Kasumi-1 (cell line): ENCODE results near the gene ALDH1L1.

Source experiments
- DNase-seq, 2 experiments: peaks; one replicate each; lab custom pipeline; 2025; lab: John Stamatoyannopoulos, UW

The ALDH1L1 gene

DNA sequence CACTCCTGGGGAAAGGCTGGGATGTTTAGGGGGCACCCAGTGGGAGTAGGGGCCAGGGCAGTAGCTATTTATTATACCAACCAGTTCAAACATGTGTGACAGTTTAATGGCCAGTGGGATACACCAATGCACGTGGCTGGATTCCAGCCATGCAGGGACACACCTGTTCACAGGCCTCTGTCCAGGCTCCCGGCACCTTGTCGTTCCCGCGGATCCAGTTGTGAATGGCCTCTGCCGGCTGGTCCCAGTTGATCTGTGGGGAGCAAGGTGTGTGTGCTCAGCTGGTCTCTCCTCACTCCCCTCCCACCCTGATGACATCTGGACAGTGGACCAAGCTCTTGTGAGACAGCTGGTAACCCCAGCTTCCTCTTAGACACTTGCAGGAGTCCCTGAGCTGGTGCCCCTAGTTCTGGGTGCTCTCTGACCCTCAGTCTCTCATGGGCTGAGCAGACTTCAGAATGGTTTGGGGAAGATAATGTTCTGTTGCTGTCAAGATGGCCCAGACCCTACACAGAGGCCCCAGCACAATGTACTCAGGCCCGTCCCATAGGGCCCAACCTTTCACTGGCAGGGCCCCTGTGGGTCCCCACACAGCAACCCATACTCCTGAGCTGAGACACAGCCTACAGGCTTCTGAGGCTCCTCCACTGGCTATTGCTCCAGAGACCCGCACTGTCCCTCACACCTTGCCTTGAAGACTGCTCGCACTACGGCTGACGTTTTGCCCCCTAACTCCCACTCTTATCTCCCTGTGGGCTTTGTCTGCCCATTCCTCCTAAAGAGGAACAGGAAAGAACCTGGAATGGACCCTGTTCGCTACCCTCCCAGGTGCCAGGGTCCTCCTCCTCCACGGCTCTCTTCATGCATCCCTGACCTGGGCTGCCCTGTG, 25.8 kb downstream of the ALDH1L1 start:
- DNase-seq = no peak

DNA sequence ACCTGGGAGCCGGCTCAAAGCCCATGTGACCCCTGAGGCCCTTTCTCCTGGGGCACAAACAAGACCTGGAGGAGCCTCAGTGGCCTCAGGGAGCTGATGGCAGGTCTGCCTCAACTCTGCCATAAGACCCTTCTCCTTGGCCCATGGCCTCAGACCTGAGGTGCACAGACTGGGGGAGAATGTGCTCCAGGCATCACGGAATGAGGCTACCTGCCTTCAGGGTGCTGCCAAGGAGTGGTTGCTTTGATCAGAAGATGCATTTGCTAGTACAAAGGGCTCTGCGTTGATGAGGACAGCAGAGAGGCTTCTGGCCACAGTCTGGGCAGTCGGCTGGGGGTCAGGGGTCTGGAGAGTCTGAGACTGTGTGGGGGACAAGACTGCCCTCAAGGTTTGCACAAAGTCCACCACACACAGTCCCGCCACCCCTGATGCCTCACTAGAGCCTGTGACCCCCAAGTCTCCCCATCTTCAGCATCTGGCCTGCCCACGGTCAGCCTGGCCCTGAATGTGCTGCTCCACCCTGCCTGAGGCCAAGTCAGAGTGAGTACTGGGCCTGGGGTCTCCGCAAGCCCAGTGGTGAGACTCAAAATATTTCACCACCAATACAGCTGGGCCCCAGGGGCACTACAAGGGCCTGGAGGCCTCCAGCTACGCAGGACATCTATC, 26.6 kb downstream of the ALDH1L1 start:
- DNase-seq = no peak

DNA sequence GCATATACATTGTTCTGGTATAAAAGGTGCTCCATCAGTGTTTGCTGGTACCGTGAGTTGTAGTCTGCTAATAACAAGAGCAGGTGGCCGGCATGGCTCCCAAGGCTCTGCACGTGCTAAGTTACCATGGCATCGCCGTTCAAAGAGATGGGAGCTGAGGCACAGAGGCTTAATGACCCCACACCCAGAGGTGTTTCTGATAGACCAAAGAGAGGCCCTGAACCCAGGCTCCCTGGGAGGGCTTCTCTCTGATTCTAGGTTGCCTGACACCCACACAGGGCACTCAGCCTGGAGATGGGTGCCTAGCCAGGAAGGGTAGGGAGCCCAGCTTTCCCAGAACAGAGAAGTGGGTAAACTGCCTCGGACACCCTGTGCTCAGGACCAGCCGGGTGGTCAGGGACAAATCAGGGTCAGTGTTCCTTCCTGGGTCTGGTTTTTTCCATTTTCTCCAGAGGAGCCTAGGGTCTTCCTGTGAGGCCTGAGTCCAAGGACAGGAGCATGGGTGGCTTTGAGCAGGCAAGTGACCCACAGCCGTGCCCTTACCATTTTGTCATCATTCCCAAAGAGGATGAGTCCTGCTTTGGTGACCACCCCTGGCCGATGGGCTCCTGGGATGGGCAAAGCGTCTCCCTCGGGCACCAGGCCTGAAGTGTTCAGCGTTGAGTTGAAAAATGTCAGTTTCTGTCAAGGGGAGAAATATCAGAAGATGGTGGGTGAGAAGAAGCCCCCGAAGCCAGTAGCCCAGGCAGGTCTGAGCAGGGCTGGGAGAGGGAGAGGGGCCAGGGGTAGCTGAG, 27.3 kb downstream of the ALDH1L1 start:
- DNase-seq = no peak

DNA sequence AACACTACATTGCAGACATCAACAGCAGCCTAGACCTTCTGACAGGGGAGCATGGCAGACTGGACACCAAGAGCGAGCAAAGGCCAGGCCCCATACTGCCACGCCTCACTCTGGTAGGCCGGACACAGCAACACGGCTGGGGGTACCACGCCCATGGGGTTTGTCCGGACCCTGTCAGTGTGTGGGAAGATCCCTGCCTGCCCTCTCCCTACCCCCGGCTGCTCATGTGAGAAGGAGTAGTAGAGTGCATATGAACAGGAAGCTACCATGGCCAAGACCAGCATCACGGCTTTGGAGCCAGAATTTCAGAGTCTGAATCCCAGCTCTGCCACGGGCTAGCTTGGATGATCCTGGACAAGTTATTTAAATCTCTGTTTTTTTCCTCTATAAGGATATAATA, 27.9 kb downstream of the ALDH1L1 start:
- DNase-seq = no peak

DNA sequence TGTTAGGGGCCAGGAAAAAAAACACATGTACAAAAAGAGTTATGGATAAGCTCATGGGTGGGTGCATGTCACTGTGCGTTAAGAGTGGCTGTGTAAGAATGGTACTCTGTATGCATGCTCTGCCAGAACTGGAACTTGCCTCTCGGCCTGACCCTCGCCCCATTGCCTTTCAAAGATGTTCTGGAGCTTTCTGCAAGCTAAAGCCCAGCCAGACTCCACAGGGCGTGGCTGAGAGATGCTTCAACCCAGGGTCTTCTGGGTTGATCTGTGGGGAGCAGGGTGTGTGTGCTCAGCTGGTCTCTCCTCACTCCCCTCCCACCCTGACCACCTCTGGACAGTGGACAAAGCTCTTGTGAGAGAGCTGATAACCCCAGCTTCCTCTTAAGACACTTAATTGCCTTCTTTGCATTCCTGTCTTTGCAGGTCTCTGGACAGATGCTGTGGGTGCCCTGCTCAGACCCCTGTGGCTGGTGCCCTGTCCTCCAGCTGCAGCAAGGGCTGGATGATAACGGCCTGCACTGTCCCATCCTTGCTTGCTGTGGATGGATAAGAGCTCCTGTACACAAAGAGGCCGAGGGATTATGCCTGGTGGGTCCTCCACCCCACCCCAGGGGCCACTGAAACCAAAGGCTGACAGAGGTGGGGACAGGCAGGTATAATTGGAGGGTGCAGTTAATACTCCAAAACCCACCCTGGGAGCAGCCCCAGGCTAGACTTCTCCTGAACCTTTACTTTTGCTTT, 28.7 kb downstream of the ALDH1L1 start:
- DNase-seq = no peak

DNA sequence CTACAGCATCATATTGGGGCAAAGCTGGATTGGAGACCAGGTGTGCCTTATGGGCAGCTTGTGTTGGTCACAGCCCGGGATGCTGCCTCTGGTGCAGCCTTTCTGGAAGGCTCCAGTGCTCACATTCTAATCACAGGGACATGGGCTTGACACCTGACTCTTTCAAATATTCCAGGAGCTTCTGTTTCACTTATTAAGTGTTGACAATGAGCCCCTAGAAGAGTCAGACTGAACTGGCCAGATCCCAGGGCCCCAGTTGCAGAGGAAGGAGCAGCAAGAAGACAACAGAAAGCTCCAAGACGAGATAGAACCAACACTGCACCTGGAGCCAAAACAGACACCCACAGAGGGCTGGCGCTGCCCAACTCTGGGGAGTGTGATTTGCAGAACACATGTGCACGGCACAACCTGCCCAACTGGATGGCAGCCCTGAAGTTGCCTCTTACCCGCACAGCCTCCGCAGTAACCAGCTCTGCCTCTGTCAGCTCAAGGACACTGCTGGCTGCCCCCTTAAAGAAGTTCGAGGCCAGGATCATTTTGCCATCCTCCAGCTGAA, 30.3 kb downstream of the ALDH1L1 start:
- no peak for DNase-seq

DNA sequence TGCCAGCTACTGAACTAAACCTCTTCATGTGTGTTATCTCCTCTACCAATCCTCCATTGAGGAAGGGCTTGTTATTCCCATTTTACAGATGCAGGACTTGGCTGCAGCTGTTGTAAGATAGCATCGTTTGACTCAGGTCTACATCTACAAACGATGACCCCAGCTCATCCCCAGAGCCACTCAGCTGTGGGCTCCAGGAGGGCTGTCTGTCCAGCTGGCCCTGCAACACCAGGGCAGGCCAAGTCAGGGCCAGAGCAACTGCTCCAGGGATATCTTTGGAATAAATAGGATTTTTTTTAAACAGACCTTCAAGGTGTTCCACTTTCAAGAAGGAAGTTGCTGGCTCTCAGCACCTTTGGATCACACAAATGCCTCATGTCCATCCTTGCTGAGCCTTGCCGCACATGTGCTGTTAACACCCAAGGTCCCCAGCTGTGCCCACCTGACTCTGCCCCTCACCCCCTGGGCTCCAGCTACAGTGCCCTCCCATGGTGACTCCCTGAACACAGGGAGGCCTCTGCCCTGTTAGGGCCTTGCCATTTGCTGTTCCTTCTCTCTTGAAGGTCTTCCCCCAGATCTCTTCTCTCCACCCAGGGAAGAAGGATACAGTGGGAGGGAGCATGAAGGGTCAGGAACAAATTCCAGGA, 31.0 kb downstream of the ALDH1L1 start:
- no peak for DNase-seq

DNA sequence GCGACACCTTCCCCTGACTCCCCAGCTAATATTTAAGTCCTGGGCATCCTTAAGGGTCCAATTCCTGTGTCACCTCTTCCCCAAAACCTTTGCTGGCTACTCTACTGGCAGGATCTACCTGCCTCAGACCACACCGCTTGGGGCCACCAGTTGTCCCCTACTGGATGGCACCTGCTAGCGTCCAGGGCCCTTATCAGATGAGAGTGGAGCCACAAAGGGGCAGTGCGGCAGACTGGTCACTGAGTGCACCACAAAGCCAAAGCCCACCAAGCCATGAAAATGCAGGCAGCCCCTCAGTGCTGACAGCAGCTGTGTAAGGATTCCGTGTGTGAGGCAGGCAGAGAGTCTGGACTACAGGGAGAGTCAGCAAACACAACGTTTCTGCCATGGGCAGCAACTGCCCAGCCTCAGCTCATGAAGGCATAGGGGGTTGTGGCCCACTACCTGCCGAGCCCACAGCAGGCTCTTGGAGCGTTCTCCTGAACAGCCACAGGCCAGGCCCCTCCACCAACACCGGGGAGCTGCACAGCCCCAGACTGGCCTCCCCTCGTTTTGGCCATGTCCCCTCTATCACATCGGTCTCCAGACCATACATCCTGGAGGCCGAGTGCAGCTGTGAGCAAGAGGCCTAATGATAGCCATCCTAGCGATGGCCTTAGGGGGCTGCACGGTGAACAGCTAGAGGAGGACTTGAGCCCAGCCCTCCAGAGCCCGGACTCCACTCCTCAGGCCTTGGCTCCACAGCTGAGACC, 32.3 kb downstream of the ALDH1L1 start:
- DNase-seq = no peak

DNA sequence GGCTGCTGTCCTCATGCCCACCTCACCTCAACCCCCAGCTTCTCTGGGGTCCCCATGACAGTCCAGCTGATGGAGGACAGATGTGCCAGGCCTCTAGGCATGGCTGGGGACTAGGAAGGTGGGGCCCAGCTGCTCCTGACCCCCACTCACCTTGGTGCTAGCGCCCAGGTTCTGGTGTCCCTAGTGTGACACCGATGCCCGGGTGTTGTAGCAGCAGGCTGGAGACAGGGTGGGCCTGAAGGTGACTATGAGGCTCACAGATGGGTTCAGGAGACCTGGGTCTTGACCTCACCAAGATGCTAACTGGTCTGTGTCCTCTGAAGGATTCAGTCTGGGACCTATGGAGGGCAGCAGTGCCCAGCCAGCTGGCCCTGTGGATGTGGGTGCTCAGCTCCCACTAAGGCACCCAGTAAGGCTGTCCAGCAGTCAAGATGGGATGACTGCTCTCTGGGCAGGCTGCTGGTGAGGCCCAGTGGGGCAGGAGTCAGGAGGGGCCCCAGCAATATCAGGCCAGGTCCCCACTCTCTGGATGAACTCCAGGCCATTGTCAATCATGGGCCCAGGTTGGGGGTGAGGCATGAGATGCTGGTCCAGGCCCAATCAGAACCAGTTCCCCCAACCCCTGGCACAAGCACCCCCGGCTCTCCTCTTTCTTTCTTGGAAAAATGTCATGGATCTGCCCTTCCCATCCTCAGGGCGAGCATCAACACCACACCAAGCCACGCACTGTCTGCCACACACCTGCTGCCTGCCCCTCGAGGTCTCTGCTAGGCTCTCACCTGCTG, 33.0 kb downstream of the ALDH1L1 start:
- DNase-seq = no peak

DNA sequence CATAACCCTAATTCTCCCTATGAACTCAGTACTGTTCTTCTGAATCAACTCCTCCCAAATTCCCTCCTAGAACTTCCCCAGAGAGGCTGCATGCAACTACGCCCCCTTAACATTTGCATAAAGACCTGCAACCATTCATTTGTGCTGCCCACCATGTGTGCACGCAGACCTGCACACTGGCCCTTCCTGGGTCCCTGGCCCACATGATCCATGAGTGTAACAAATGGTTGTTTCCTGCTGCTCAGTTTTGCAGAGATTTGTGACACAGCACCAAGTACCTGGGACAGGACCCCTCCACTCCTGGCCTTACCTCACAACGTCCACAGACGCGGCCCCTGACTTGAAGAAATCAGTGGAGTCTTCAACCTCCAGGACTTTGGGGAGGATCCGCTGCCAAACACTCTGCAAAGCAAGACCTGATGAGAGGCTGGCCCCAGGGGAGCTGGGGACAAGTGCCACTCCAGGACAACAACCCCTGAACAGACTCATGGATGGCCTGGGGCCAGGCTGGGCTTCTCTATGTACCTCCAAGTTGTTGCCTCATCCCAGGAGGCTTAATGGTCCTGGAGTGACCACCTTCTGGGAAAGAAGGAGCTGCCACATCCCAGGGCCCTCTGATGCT, 33.8 kb downstream of the ALDH1L1 start:
- no peak for DNase-seq

DNA sequence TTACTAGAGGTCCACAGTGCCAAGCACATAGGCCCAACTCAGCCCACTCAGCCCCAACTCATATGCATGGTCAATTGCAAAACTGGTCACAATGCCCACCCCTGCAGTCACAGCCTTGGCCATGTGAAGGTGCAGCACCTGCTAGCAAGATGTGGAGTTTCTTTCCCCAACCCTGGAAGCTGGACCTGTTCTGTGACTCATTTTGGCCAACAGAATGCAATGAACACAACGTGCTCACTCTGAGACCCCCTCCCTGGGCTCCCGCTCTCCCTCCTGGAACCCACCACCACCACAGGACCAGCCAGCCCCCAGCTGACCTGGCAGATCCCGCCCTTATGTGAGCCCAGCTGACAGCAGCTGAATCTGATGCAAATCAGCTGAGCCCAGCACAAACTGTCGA, 34.4 kb downstream of the ALDH1L1 start:
- DNase-seq = no peak

DNA sequence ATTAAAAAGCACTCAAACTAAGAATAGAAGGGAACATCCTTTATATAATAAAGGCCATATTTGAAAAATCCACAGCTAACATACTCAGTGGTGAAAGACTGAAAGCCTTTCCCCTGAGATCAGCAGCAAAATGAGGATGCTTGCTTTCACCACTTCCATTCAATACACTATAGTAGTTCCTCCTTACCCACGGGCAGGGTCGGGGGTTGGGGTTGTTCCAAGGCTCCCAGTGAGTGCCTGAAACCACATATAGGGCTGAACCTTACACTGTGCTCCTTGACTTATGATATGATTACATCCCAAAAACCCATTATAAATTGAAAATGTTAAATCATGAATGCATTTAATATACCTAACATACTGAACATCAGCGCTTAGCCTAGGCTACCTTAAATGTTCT, 37.7 kb downstream of the ALDH1L1 start:
- no peak for DNase-seq

DNA sequence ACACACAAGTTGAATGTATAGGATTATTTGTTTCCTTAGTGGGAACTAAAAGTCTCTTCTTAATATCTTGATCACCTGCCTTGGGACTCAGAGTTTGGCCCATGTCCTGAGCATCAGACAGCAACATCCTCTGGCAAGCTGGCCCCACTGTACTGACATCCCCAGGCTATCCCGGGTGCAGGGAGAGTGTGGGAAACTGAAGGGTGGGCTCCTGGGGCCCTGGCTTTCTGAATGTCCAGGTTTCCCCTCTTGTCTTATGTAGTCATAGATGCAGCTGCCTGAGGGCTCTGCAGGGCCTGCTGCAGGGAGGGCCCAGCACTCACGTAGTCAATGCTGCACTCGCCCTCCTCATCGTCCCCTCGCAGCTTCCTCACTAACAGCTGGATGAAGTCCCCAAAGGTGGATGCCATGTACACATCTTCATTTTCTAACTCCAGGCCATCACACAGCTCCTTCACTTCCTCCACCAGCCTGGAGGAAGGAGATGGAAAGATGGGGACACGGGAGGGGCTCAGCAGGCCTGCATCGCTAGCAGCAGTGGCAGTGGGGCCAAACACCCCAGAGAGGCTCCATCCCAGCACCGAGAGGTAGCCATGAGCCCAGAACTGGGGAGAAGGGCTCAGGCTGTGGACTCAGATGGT, 42.8 kb downstream of the ALDH1L1 start:
- no peak for DNase-seq

DNA sequence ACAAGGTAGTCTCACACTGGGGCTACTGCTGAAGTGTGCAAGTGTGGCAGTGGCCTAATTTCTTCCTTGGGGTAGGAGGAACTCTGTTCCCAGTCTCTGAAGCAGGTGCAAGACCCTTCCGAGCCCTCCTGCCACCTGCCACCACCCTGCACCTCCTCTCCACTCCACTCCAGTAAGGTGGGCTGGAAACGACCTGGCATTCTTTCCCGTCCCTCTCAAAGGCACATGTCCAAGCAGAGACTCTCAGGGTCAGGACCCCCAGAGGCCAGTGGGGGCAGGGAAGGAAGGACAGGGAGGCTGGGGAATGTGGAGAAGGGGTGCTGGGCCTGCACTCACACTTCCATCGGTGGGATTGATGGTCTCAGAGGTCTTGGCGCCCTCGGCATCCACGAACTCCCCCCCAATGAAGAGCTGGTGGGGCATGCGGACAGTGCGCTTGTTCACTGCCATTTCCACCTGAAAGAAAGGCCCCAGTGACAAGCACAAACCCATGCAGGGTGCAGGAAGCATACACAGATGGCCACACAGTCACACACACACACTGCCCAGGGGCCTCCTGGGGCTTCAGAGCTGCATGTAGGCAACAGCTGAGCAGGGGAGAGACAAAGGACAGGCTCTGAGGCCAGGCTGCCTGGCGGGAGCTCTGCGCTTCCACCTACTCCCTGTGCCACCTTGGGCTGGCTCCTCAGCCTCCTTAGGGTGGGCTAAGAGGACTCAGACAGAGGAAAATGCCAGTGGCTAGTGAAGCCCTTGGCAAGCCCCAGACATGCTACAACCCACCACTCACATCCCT, 43.8 kb downstream of the ALDH1L1 start:
- DNase-seq = no peak

DNA sequence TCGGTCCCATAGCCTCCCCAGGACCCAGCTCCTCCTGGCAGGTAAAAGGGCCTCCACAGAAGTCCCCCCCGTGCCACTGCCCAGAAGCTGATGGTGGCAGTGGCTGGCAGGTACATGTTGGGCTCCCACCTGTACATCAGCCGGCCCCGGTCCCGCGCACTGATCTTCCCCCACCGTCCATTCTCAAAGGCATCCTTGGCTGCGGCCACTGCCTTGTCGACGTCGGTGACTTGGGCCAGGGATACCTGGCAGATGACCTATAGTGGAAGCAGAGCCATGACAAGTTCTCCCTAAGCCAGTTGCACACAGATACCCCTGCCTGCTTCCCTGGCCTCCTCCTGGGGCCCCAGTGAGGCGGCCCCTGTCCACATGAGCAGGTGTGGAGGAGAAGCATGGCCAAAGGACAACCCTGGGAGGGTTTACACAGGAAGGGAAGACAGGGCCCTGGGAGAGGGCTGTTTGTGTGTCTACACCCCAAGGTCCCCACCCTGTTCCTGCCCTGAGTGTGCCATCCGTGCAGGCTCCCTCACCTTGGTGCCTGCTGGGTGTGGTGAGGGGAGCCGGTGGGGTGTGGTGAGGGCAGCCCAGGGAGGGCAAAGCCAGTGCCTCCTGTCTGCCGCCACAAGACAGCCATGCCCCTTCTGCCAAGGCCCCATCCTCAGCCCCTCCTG, 44.8 kb downstream of the ALDH1L1 start:
- DNase-seq = no peak

DNA sequence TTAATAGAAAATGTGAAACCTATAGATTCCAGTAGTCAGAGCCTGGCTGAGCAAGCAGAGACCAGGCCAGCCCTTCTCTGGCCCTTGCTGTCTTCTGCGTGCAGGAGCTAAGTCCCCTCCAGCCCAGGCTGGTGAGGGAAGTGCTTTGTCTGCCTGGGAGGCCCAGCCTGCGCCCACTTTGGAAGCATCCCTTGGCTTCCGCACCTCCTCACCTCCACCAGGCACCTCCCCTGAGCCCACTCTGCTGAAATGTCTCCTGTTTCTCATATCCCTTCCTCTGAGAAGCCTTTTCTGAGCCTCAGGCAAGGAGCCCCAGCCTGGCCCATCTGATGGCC, 45.3 kb downstream of the ALDH1L1 start:
- DNase-seq = no peak

DNA sequence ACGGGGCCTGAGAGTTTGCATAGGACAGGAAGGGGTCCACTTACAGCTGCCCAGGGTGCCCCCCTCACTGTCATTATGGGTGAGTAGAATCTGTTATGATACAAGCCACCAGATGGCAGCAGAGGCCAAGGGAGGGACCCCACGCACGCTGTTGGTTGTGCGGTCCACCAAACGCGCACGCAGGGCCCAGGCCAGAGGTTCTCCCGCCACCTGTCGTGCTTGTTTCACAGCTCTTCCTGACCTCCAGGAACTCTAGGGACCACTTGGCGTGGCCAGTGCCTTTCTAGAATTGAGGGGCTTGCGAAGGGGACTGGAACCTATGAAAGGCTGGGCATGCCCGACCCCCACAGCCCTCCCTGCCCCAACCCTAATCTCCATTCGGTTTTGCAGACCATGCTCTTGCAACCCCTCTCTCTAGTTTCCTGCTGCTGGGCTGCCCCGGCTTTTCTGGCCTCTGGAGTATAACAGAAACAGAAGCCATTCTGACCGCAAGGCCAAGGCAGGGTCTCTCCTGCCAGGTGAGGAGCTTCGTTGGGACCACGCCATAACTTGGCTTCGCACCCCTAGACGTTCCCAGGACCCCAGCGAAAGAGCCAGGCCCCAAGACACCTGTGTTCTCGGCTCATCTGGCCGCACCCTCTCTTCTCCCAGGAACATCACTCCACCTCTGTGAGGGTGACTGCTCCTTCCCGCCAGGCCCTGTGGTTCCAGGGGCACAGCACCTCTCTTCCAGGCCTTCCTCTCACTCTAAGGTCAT, 46.0 kb downstream of the ALDH1L1 start:
- peak; percentile 43 to 49 for DNase-seq
